K562 (cell line): Measurements from ENCODE around the gene SFSWAP. TPM values are rescaled to one million over a fixed set of nuclear protein-coding genes. Genes with fewer than 3 reads are reported as not detected.

ENCODE experiments used
- ATAC-seq: fragments of 200-7000 bp; cut with Tn5 transposase; 3 replicates; pipeline ENCODE4 v1.9.1; 2020; ENCODE audit warnings: moderate library complexity
- BruUV-seq: library from RNA; stranded (reverse); fragments of 400-500 nt; replicated peaks from 2 replicates; lab custom pipeline; 2021; lab: Mats Ljungman, UMichigan
- CTCF ChIA-PET: fragments of 300-600 bp; formaldehyde crosslinking; extraction: SDS; loops from one replicate; lab custom pipeline; 2021; ENCODE audit warnings: low intra/inter-chr PET ratio; lab: Yijun Ruan, JAX
- POLR2A ChIA-PET: fragments of 300-600, 350-650 bp; sonication (Branson Sonifier 250); formaldehyde crosslinking; extraction: SDS; loops from one replicate; lab custom pipeline; 2021; ENCODE audit warnings: antibody characterized with exemption, inconsistent platforms; lab: Yijun Ruan, JAX
- DNase-seq, 4 experiments: peaks; one replicate each; pipeline versions ENCODE4 v3.0.0 to v3.0.0-alpha.2; 2011 to 2018; ENCODE audit warnings: low spot score in 3 of 4, mixed read lengths in 3 of 4; ENCODE audit errors: extremely low read depth in 1 of 4
- FAIRE-seq: peaks from 2 replicates; lab custom pipeline; 2011; peaks lifted over from hg19 to GRCh38; lab: Jason Lieb, UNC
- H2AFZ ChIP-seq: 2 replicates; pipeline ENCODE4 v1.6.0; 2011; ENCODE audit warnings: low read depth, low read length, control low read depth, inconsistent platforms
- H3K27ac ChIP-seq: fragments of 200-600 bp; 3 replicates; pipeline ENCODE4 v1.8.0; 2011; ENCODE audit warnings: low read depth, mild to moderate bottlenecking, control low read depth, inconsistent platforms, low read length, moderate library complexity, mixed read lengths; ENCODE audit errors: extremely low read depth
- H3K27me3 ChIP-seq, 2 experiments: fragments of 300-600 bp in 1 of 2; 2 replicates in 1 of 2; 3 replicates in 1 of 2; pipeline versions ENCODE4 v1.6.0 to v1.8.0; 2011; ENCODE audit warnings: inconsistent platforms in 2 of 2, low read length in 2 of 2, mild to moderate bottlenecking in 1 of 2, mixed read lengths in 1 of 2, moderate library complexity in 1 of 2; ENCODE audit not compliant: control insufficient read depth in 2 of 2, insufficient read depth in 2 of 2
- H3K36me3 ChIP-seq: fragments of 300-600 bp; 3 replicates; pipeline ENCODE4 v1.8.0; 2011; ENCODE audit warnings: mild to moderate bottlenecking, low read length, inconsistent platforms; ENCODE audit not compliant: control insufficient read depth, insufficient read depth
- H3K4me1 ChIP-seq, 2 experiments: fragments of 200-600 bp in 1 of 2; replicated peaks in 1 of 2; 2 replicates in 1 of 2; 3 replicates in 1 of 2; pipeline versions ENCODE4 v1.5.1 to v1.8.0; 2011; ENCODE audit warnings: inconsistent platforms in 2 of 2, low read length in 2 of 2, mild to moderate bottlenecking in 1 of 2, mixed read lengths in 1 of 2, moderate library complexity in 1 of 2; ENCODE audit not compliant: control insufficient read depth in 2 of 2, insufficient read depth in 2 of 2
- H3K4me2 ChIP-seq: 2 replicates; pipeline ENCODE4 v1.6.1; 2011; ENCODE audit warnings: low read length, control low read depth, inconsistent platforms, mixed read lengths; ENCODE audit not compliant: insufficient read depth
- H3K4me3 ChIP-seq: fragments of 200-600 bp; sonication (generic), shearing (Covaris generic); 2 replicates; pipeline ENCODE4 v1.5.1; 2016; ENCODE audit warnings: control low read depth, inconsistent platforms
- H3K79me2 ChIP-seq: fragments of 200-600 bp; 3 replicates; pipeline ENCODE4 v1.8.0; 2011; ENCODE audit warnings: low read length, inconsistent platforms; ENCODE audit not compliant: control insufficient read depth, insufficient read depth
- H3K9ac ChIP-seq, 2 experiments: 2 replicates each; pipeline versions ENCODE4 v1.6.0 to v1.6.1; 2011; ENCODE audit warnings: low read depth in 2 of 2, low read length in 2 of 2, control low read depth in 1 of 2, inconsistent platforms in 1 of 2, mild to moderate bottlenecking in 1 of 2, mixed read lengths in 1 of 2; ENCODE audit not compliant: insufficient read depth in 1 of 2
- H3K9me1 ChIP-seq: one replicate; pipeline ENCODE4 v1.6.0; 2011; ENCODE audit warnings: inconsistent platforms, mild to moderate bottlenecking, low read length, moderate library complexity; ENCODE audit not compliant: control insufficient read depth, insufficient read depth
- H3K9me3 ChIP-seq: replicated peaks from 2 replicates; pipeline ENCODE4 v1.5.1; 2011; ENCODE audit warnings: low read depth, low read length, inconsistent platforms; ENCODE audit not compliant: control insufficient read depth, insufficient read depth
- H4K20me1 ChIP-seq: replicated peaks from 2 replicates; pipeline ENCODE4 v1.6.1; 2011; ENCODE audit warnings: low read length, inconsistent platforms, mixed read lengths; ENCODE audit not compliant: control insufficient read depth, insufficient read depth
- ATF6 ChIP-seq: sonication (generic); formaldehyde crosslinking; IDR thresholded peaks from 2 replicates; pipeline ENCODE4 v1.4.0; 2020; ENCODE audit warnings: mild to moderate bottlenecking, missing genetic modification reagents
- CHD2 ChIP-seq: IDR thresholded peaks from 2 replicates; pipeline ENCODE4 v1.6.1; 2011; ENCODE audit warnings: low read depth, low read length
- CTBP1 ChIP-seq: fragments of 450-650 bp; IDR thresholded peaks from 2 replicates; pipeline ENCODE4 v1.6.1; 2016; ENCODE audit warnings: borderline replicate concordance
- FOXK1 ChIP-seq: sonication (generic); formaldehyde crosslinking; IDR thresholded peaks from 2 replicates; pipeline ENCODE4 v1.8.0; 2022; ENCODE audit warnings: missing genetic modification reagents, mild to moderate bottlenecking, borderline replicate concordance
- LCOR ChIP-seq: sonication (generic); formaldehyde crosslinking; IDR thresholded peaks from 2 replicates; pipeline ENCODE4 v1.8.0; 2022; ENCODE audit warnings: mild to moderate bottlenecking, missing genetic modification reagents
- MEIS2 ChIP-seq: fragments of 450-650 bp; IDR thresholded peaks from 2 replicates; pipeline ENCODE4 v1.6.1; 2014; ENCODE audit warnings: mild to moderate bottlenecking; ENCODE audit not compliant: partially characterized antibody
- MITF ChIP-seq: IDR thresholded peaks from 2 replicates; pipeline ENCODE4 v1.6.1; 2014; ENCODE audit warnings: antibody characterized with exemption
- MYC ChIP-seq, 2 experiments: fragments of 250-450 bp in 1 of 2; sonication (Bioruptor Pico) in 1 of 2; IDR thresholded peaks; 2 replicates each; pipeline versions ENCODE4 v1.5.1 to v1.6.1; 2012 to 2021; ENCODE audit warnings: low read depth in 2 of 2, borderline replicate concordance in 1 of 2, improper control_type of control experiment in 1 of 2, low read length in 1 of 2, mild to moderate bottlenecking in 1 of 2, moderate library complexity in 1 of 2
- POLR2AphosphoS5 ChIP-seq: IDR thresholded peaks from 2 replicates; pipeline ENCODE4 v1.6.1; 2011; ENCODE audit warnings: mild to moderate bottlenecking, low read depth, low read length, moderate library complexity; ENCODE audit not compliant: control insufficient read depth, insufficient read depth
- TCF7L2 ChIP-seq: fragments of 150-350 bp; IDR thresholded peaks from 2 replicates; pipeline ENCODE4 v1.6.1; 2016; ENCODE audit warnings: low read depth, mild to moderate bottlenecking, low read length, moderate library complexity
- ZNF143 ChIP-seq: sonication (generic); formaldehyde crosslinking; IDR thresholded peaks from 2 replicates; pipeline ENCODE4 v1.9.0; 2022; ENCODE audit warnings: mild to moderate bottlenecking, missing genetic modification reagents
- ZNF639 ChIP-seq, 2 experiments: fragments of 200-800 bp in 1 of 2; sonication (Bioruptor generic) in 1 of 2; sonication (generic) in 1 of 2; formaldehyde crosslinking in 1 of 2; IDR thresholded peaks in 1 of 2; conservative IDR thresholded peaks in 1 of 2; 2 replicates each; pipeline versions ENCODE4 v1.5.0 to v1.6.1; 2016 to 2020; ENCODE audit warnings: missing compliant biosample characterization in 1 of 2, missing genetic modification characterization in 1 of 2, missing genetic modification reagents in 1 of 2
- WGBS: fragments of 100-300 bp; shearing (Covaris generic); methylation state at CpG from one replicate; pipeline ENCODE4 v1.1.6; 2016; ENCODE audit warnings: low coverage, mixed read lengths; ENCODE audit not compliant: insufficient coverage; ENCODE audit errors: missing lambda C conversion rate; 5-methylcytosine and 5-hydroxymethylcytosine counted together
- in situ Hi-C: fragments of 300-500 bp; cut with MboI; formaldehyde crosslinking; loops from 4 replicates; pipeline ENCODE4 v1.15.0; 2018; ENCODE audit warnings: inconsistent platforms, mixed read lengths
- intact Hi-C: fragments of 100-400 bp; cut with micrococcal nuclease; formaldehyde crosslinking; loops from 2 replicates; pipeline ENCODE4 v1.14.2; 2022
- polyA plus RNA-seq, 8 experiments: library from polyadenylated mRNA; depleted of rRNA in 4 of 8; stranded (reverse) in 5 of 8; unstranded in 3 of 8; fragments of >200 nt; fragmentation: Nextera tagmentation in 2 of 8; fragmentation: Illumina TruSeq in 1 of 8; extraction: Ambion mirVana in 2 of 8; extraction: Trizol in 1 of 8; gene quantifications; 2 replicates each; pipeline versions ENCODE4 v1.2.1 to v1.2.3, GENCODE V29; 2011 to 2014; ENCODE audit warnings: inconsistent platforms in 1 of 8, missing spikeins in 1 of 8
- total RNA-seq, 7 experiments: library from RNA; depleted of rRNA in 6 of 7; stranded (reverse); fragments of >200 nt in 6 of 7; fragmentation: Illumina TruSeq in 2 of 7; extraction: Trizol in 2 of 7; gene quantifications; 2 replicates each; pipeline versions ENCODE4 v1.2.1 to v1.2.3, GENCODE V29; 2011 to 2021; ENCODE audit warnings: low replicate concordance in 1 of 7

Gene SFSWAP
- total and polyA plus RNA-seq, 9 of the 15 experiments (the other 6 are each of a cell fraction or from before 2014, with no cell fraction given): 2.4 to 60.4 (median 32.6) TPM

GRCh38 chr12:131734336-131735152 is 23.7 kb downstream of the SFSWAP start (continued):
- TF ChIP-seq MITF: no peak
- no peak for TF ChIP-seq CTBP1
- no peak for TF ChIP-seq MYC (IDR thresholded peaks at IDR 0.05; ENCODE audit: low read depth, low read length)
- TF ChIP-seq MYC (CRISPR knock-in tag; IDR thresholded peaks at IDR 0.05; ENCODE audit: borderline replicate concordance, low read depth): no peak

- H3K9ac ChIP-seq: no peak overlapping the region
- no peak overlapping the region for H3K4me2 ChIP-seq
- no peaks in the 10 kb centered on the region; the same call in 2 of the 3 replicates for H3K79me2 ChIP-seq
- no TSS peak for BruUV-seq
- in situ Hi-C loops: no loop called here
- CTCF ChIA-PET: no interaction called here
- peaks cover 89% of the 10 kb centered on the region for H3K36me3 ChIP-seq
- no peaks in the 10 kb centered on the region for H3K9me1 ChIP-seq
- POLR2A ChIA-PET: interaction anchor here (1.3 to 2.3 kb wide), 2 partner anchors 10 to 19 kb away, joined by 4 to 5 read pairs; no protein-coding TSS in a partner anchor
- H3K4me1 ChIP-seq: peaks cover 0 to 3% of the 10 kb centered on the region in 2 experiments; a peak in 1 of 5 replicates
- intact Hi-C loops: no loop called here
- ATAC-seq: no peak
- FAIRE-seq: no peak
- no peaks in the 10 kb centered on the region for H4K20me1 ChIP-seq
- H3K4me3 ChIP-seq: no peak overlapping the region
- 99% methylated on average over 10 of the region's 10 CpGs for WGBS
- no peaks in the 10 kb centered on the region for H3K9me3 ChIP-seq
- no peak for DNase-seq
- H3K27me3 ChIP-seq: no peaks in the 10 kb centered on the region
- H2AFZ ChIP-seq: no peak overlapping the region
- no peak overlapping the region for H3K27ac ChIP-seq
- TF ChIP-seq POLR2AphosphoS5 (no peak), ZNF143 (CRISPR knock-in tag) (no peak), CHD2 (no peak), TCF7L2 (no peak), ZNF639 (CRISPR knock-in tag; conservative IDR thresholded peaks at IDR 0.05 in 1 of 2, IDR thresholded peaks at IDR 0.05 in 1 of 2) (no peak), MEIS2 (no peak), LCOR (CRISPR knock-in tag) (no peak), FOXK1 (CRISPR knock-in tag) (no peak), ATF6 (CRISPR knock-in tag) (no peak)
Observed at GRCh38 chr12:131735153-131735456, 24.2 kb downstream of the SFSWAP start.
